ENCODE measurements around the gene MYO1E.

GRCh38 chr15:59177317-59177660 lies 195.4 kb downstream of the MYO1E start:
- no peak for TF ChIP-seq CTCF (conservative IDR thresholded peaks at IDR 0.05 in 1 of 2, IDR thresholded peaks at IDR 0.05 in 1 of 2; ENCODE audit: extremely low read depth in 1 of 2, insufficient read depth in 1 of 2, low read depth in 1 of 2, low read length in 2 of 2)
- no peak for TF ChIP-seq EZH2 (IDR thresholded peaks at IDR 0.05; ENCODE audit: borderline replicate concordance, low read length)

Data from mammary epithelial cell (primary cell).